Activated CD8-positive, alpha-beta T cell treated with anti-CD3 and anti-CD28 coated beads, Interleukin-2, amount 10 ng/mL, durations not matched to agents 7 days and 5 days (primary cell): ENCODE data around the gene RNF125. TPM values are rescaled to one million over a fixed set of nuclear protein-coding genes. Genes with fewer than 3 reads are reported as not detected.

Experiments used
- ATAC-seq: fragments of 150-1000 bp; cut with Tn5 transposase; one replicate; pipeline ENCODE4 v1.10.0; 2021; ENCODE audit warnings: moderate library complexity
- CTCF ChIA-PET: fragments of 350-600 bp; sonication (Branson Sonifier 250); formaldehyde crosslinking; loops from one replicate; lab custom pipeline; 2021; ENCODE audit warnings: antibody characterized with exemption; lab: Charles Lee
- POLR2A ChIA-PET: fragments of 350-600 bp; sonication (Branson Sonifier 250); formaldehyde crosslinking; loops from one replicate; lab custom pipeline; 2021; ENCODE audit warnings: antibody characterized with exemption; lab: Charles Lee
- DNase-seq: peaks from one replicate; pipeline ENCODE4 v3.0.0-alpha.2; 2020
- H3K27ac Mint-ChIP-seq: one replicate; pipeline ENCODE4 v1.8.0; 2021; ENCODE audit warnings: mild to moderate bottlenecking, mixed read lengths
- H3K27me3 Mint-ChIP-seq: one replicate; pipeline ENCODE4 v1.8.0; 2021; ENCODE audit warnings: low read depth, mixed read lengths
- H3K36me3 Mint-ChIP-seq: one replicate; pipeline ENCODE4 v1.8.0; 2021; ENCODE audit warnings: low read depth, mixed read lengths
- H3K4me1 Mint-ChIP-seq: one replicate; pipeline ENCODE4 v1.8.0; 2021; ENCODE audit warnings: low read depth, mixed read lengths
- H3K4me3 Mint-ChIP-seq: one replicate; pipeline ENCODE4 v1.8.0; 2021; ENCODE audit warnings: mild to moderate bottlenecking, mixed read lengths
- H3K9me3 Mint-ChIP-seq: one replicate; pipeline ENCODE4 v1.8.0; 2022; ENCODE audit warnings: mixed read lengths; ENCODE audit not compliant: insufficient read depth
- total RNA-seq, 2 experiments: library from RNA; stranded (reverse); gene quantifications; one replicate each; pipeline ENCODE4 v1.2.3, GENCODE V29; 2021

Gene RNF125
- total RNA-seq, 2 experiments from 2014 or later = 26.5 to 27.9 TPM

DNA sequence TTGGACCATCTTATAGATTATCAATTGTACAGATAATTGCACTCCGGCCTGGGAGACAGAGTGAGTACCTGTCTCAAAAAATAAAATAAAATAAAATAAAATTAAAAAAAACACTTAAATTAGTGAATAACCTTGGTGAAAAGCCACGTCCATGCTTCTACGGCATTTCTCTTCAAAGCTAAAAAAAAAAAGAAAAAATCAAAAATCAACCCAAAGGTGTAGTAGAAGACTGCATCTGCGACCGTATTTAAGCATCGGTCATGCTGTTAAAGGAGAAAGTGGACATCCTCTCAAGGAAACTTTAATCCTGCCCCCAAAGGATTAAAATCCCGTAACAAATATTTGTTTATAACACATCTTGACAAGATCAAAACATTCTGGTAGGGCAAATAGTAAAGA is 72.7 kb downstream of the RNF125 start:
- ATAC-seq = no peak
- Mint-ChIP-seq H3K9me3 (no peaks in the 10 kb centered on the region), H3K4me1 (peaks cover 50% of the 10 kb centered on the region), H3K4me3 (peak overlapping the region; percentile 96), H3K36me3 (peaks cover 37% of the 10 kb centered on the region), H3K27me3 (no peaks in the 10 kb centered on the region), H3K27ac (peak overlapping the region; percentile 97)
- ChIA-PET CTCF (interaction anchor here (1.4 to 2.7 kb wide), 2 partner anchors 19 to 72 kb away, joined by 7 to 14 read pairs; no protein-coding TSS in a partner anchor), POLR2A (interaction anchor here (0.6 to 2.9 kb wide), 13 partner anchors 9 to 148 kb away, joined by 3 to 67 read pairs (median 5); partner anchors contain the start of genes RNF125 and TRAPPC8)
- no peak for DNase-seq

DNA sequence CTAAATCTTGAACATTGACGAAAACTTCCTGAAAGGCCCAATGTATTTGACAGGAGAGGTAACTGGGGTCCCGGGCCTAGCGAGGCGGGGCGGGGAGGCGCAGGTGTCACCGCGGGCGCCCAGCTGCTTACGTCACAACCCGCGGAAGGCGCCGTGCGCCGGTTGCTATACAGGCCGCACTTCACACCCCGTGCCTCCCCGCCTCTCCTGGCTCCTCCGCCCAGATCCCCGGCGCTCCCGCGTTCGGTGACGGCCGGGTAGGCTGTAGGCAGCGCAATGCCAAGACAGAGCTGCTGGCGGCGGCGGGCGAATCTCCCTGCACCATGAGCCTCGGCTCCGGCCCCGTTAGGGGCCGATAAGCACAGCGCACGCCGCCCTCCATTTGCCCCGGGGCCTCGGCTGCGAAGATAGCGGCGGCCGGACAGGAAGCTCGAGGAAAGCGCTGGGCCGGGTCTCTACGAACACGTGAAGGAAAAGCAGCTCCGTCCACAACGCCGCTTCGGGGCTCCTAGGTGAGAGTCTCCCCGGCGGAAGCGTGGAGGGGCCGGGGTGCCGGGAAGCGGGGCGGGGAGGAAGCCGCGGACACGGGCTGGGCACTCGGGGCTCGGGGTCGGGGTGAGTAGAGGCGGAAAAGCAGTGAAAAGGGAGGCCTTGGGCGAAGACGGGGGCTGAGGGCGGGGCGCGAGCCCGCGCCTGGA is 73.2 kb downstream of the RNF125 start, which contains the start of gene RNF138:
TSS of gene RNF138 (plus strand) at position 151 of the 698 bp plus-strand sequence. CDS start 903 bp downstream, outside the sequence.
- peak within 1 kb of the TSS; percentile 96 for H3K4me3 Mint-ChIP-seq
- H3K36me3 Mint-ChIP-seq = peaks cover 42% of the 10 kb centered on the region
- peak; percentile 66 for ATAC-seq
- peaks cover 53% of the 10 kb centered on the region for H3K4me1 Mint-ChIP-seq
- H3K27me3 Mint-ChIP-seq = no peaks in the 10 kb centered on the region
- H3K27ac Mint-ChIP-seq = peak within 1 kb of the TSS; percentile 98
- ChIA-PET CTCF (interaction anchor here (0.7 to 2.7 kb wide), 4 partner anchors 12 to 72 kb away, joined by 3 to 14 read pairs (median 5); no protein-coding TSS in a partner anchor), POLR2A (interaction anchor here (0.6 to 2.9 kb wide), 14 partner anchors 9 to 149 kb away, joined by 3 to 67 read pairs (median 6); partner anchors contain the start of genes RNF125 and TRAPPC8)
- peak; percentile 90 for DNase-seq
- H3K9me3 Mint-ChIP-seq = no peaks in the 10 kb centered on the region

DNA sequence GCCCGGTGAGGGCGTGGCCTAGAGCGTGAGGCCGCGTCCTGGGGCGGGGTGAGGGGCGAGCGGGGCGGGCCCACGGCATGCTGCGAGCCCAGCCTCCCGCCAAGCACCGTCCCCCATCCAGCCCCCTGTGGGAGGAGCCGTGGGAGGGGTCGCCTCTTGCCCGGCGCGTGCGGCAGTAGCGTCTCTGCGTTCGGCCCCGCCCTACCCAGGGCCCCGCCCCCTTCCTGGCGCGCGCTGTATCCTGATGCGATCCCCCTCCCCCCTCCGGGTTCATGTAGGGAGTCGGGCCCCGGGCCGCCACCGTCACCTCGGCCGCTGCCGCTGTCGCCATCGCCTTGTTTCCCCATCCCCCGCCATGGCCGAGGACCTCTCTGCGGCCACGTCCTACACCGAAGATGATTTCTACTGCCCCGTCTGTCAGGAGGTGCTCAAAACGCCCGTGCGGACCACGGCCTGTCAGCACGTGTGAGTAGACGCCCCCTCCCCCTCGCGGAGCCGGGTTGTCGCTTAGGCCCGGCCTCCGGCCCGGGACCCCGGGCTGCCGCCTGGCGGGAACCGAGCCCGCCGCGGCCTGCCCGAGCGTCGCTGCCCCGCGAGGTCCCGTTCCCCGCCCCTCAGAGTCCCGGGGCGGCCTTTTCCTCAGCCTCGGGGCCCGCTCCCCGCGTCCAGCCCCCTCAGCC is 73.9 kb downstream of the RNF125 start:
- Mint-ChIP-seq H3K27ac (peak overlapping the region; percentile 98), H3K4me3 (peak overlapping the region; percentile 96), H3K9me3 (no peaks in the 10 kb centered on the region), H3K27me3 (no peaks in the 10 kb centered on the region), H3K4me1 (peaks cover 50% of the 10 kb centered on the region), H3K36me3 (peaks cover 43% of the 10 kb centered on the region)
- ChIA-PET POLR2A (interaction anchor here (0.6 to 2.9 kb wide), 15 partner anchors 8 to 150 kb away, joined by 3 to 67 read pairs (median 6); partner anchors contain the start of genes RNF125 and TRAPPC8), CTCF (interaction anchor here (0.7 to 2.7 kb wide), 5 partner anchors 12 to 149 kb away, joined by 3 to 14 read pairs (median 6); partner anchors contain the start of gene TRAPPC8)
- DNase-seq (peak; percentile 100), ATAC-seq (peak; percentile 91)

DNA sequence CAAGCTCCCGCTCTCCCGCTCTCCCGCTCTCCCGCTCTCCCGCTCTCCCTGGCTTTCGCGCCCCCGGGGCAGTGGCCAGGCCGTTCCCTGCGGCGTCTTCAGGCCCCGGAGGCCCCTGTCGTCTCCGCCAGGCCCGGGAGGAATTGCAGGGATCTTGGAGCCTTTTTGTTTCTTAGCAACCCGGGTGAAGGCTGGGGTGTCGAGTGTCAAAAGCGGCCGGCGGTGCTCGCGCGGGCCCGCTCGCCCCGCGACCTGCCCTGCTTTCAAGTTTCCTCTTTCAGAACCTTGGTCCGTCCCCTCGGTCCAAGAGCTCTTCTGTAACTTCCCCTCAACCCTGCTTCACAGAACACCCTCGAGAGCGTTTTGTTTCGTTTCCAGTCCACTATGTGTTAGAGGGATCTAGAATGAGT is 74.5 kb downstream of the RNF125 start:
- H3K27ac Mint-ChIP-seq = peak overlapping the region; percentile 91
- no peaks in the 10 kb centered on the region for H3K9me3 Mint-ChIP-seq
- ChIA-PET CTCF (interaction anchor here (1.4 kb wide), 1 partner anchor 150 kb away, joined by 6 read pairs; the partner anchor contains the start of gene TRAPPC8), POLR2A (interaction anchor here (0.6 to 2.9 kb wide), 4 partner anchors 8 to 150 kb away, joined by 3 to 67 read pairs (median 6); partner anchors contain the start of genes RNF125 and TRAPPC8)
- ATAC-seq (peak; percentile 11), DNase-seq (peak; percentile 57)
- peaks cover 50% of the 10 kb centered on the region for H3K4me1 Mint-ChIP-seq
- peak overlapping the region; percentile 96 for H3K4me3 Mint-ChIP-seq
- H3K36me3 Mint-ChIP-seq = peaks cover 43% of the 10 kb centered on the region
- no peaks in the 10 kb centered on the region for H3K27me3 Mint-ChIP-seq

DNA sequence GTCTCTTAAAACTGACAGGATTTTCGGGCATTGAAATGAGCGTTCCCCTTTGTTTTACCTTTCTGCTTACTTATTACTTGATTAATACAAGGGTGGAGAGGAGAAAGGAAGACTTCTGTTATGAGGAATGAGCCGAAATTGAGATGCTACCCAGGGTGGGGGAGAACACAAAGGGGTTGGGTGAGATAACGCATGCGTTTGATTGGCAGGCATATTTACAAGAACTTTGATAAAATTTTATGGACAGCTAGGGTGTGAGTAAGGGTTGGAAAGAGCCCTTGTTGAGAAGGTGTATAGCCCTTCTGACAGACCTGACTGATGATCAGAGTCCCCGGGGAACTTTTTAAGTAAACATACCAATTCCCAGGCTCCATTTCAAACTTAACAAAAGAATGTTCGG is 74.9 kb downstream of the RNF125 start:
- ChIA-PET CTCF (interaction anchor here (1.4 kb wide), 1 partner anchor 150 kb away, joined by 6 read pairs; the partner anchor contains the start of gene TRAPPC8), POLR2A (interaction anchor here (0.6 to 2.9 kb wide), 4 partner anchors 9 to 151 kb away, joined by 3 to 67 read pairs (median 6); partner anchors contain the start of genes RNF125 and TRAPPC8)
- H3K9me3 Mint-ChIP-seq = no peaks in the 10 kb centered on the region
- ATAC-seq (no peak), DNase-seq (peak; percentile 36)
- peak overlapping the region; percentile 91 for H3K27ac Mint-ChIP-seq
- no peaks in the 10 kb centered on the region for H3K27me3 Mint-ChIP-seq
- H3K36me3 Mint-ChIP-seq = peaks cover 43% of the 10 kb centered on the region
- H3K4me3 Mint-ChIP-seq = peak overlapping the region; percentile 96
- H3K4me1 Mint-ChIP-seq = peaks cover 50% of the 10 kb centered on the region

DNA sequence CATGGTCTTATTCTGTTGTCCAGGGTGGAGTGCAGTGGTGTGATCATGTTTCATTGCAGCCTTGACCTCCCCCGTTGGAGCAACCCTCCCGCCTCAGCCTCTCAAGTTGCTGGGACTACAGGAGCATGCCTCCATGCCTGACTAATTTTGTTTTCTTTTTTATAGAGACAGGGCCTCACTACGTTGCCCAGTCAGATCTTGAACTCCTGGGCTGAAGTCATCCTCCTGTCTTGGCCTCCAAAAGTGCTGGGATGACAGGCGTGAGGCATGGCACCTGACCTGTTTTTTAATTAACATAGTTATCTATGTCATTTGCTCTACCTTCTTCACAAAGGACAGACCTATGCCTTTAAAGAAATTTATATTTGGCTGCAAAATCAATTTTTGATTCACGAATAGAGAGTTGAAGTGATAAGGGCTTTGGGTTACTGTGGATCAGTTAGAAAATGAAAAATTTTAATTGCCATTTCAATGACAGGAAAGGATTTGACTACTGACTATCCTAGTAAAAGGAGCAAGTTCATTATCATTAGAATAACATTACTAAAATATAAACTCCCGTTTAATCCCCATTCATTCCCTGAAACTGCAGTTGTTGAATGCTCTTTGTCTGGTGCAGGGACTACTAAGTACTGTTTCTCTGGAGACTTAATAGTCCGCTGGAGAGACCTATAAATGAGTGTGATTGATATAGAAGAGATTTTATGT is 76.7 kb downstream of the RNF125 start:
- peaks cover 53% of the 10 kb centered on the region for H3K36me3 Mint-ChIP-seq
- ATAC-seq (no peak), DNase-seq (no peak)
- H3K27ac Mint-ChIP-seq = peak overlapping the region; percentile 51
- H3K9me3 Mint-ChIP-seq = no peaks in the 10 kb centered on the region
- POLR2A ChIA-PET = interaction anchor here (0.6 to 3.2 kb wide), 4 partner anchors 10 to 153 kb away, joined by 3 to 14 read pairs (median 6); partner anchors contain the start of genes RNF125 and TRAPPC8
- H3K4me3 Mint-ChIP-seq = peak overlapping the region; percentile 9
- no peaks in the 10 kb centered on the region for H3K27me3 Mint-ChIP-seq
- H3K4me1 Mint-ChIP-seq = peaks cover 58% of the 10 kb centered on the region
- CTCF ChIA-PET = no interaction called here

- no peak for ATAC-seq
- Mint-ChIP-seq H3K27me3 (no peaks in the 10 kb centered on the region), H3K4me1 (peaks cover 54% of the 10 kb centered on the region), H3K9me3 (no peaks in the 10 kb centered on the region), H3K27ac (peak overlapping the region; percentile 51), H3K36me3 (peaks cover 56% of the 10 kb centered on the region), H3K4me3 (peak overlapping the region; percentile 30)
- CTCF ChIA-PET = interaction anchor here (1.9 kb wide), 1 partner anchor 11 kb away, joined by 4 read pairs; no protein-coding TSS in a partner anchor
- DNase-seq = no peak
- POLR2A ChIA-PET = interaction anchor here (0.6 to 3.2 kb wide), 4 partner anchors 9 to 153 kb away, joined by 3 to 14 read pairs (median 6); partner anchors contain the start of genes RNF125 and TRAPPC8
Observed at GRCh38 chr18:32095900-32096229, 77.2 kb downstream of the RNF125 start.

DNA sequence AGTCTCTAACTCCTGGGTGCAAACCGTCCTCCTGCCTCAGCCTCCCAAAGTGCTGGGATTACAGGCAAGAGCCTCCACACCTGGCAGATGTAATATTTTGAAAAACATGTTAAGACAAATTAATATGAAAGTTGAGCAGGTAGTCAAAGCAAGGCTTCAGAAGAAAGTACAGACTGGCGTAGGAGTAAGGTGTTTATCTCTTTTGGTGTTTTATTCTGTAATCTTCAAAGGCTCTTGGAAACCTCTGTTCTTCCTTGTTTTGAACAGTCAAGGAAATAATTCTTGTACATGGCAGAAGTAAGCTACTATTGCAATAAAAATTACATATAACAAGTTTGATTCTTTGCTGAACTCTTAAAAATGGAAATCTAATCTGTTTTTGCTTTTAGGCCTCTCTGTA is 78.3 kb downstream of the RNF125 start:
- no peak for DNase-seq
- peak overlapping the region; percentile 30 for H3K4me3 Mint-ChIP-seq
- H3K27me3 Mint-ChIP-seq = no peaks in the 10 kb centered on the region
- peak overlapping the region; percentile 75 for H3K27ac Mint-ChIP-seq
- no peak for ATAC-seq
- CTCF ChIA-PET = interaction anchor here (1.9 kb wide), 1 partner anchor 12 kb away, joined by 4 read pairs; no protein-coding TSS in a partner anchor
- peaks cover 51% of the 10 kb centered on the region for H3K4me1 Mint-ChIP-seq
- H3K36me3 Mint-ChIP-seq = peaks cover 61% of the 10 kb centered on the region
- H3K9me3 Mint-ChIP-seq = no peaks in the 10 kb centered on the region
- POLR2A ChIA-PET = interaction anchor here (2.0 to 3.2 kb wide), 2 partner anchors 8 to 78 kb away, joined by 8 to 14 read pairs; partner anchors contain the start of gene RNF125

GRCh38 chr18:32104516-32104915 is 85.9 kb downstream of the RNF125 start:
- no peak overlapping the region for H3K27ac Mint-ChIP-seq
- ATAC-seq = no peak
- POLR2A ChIA-PET = interaction anchor here (1.5 to 2.2 kb wide), 2 partner anchors 8 to 82 kb away, joined by 3 to 8 read pairs; no protein-coding TSS in a partner anchor
- no peaks in the 10 kb centered on the region for H3K9me3 Mint-ChIP-seq
- peaks cover 19% of the 10 kb centered on the region for H3K4me1 Mint-ChIP-seq
- H3K36me3 Mint-ChIP-seq = peaks cover 47% of the 10 kb centered on the region
- CTCF ChIA-PET = interaction anchor here (0.7 kb wide), 1 partner anchor 21 kb away, joined by 3 read pairs; no protein-coding TSS in a partner anchor
- no peaks in the 10 kb centered on the region for H3K27me3 Mint-ChIP-seq
- no peak overlapping the region for H3K4me3 Mint-ChIP-seq
- no peak for DNase-seq

- CTCF ChIA-PET = interaction anchor here (1.4 kb wide), 1 partner anchor 38 kb away, joined by 4 read pairs; no protein-coding TSS in a partner anchor
- Mint-ChIP-seq H3K9me3 (no peaks in the 10 kb centered on the region), H3K4me3 (no peak overlapping the region), H3K27ac (no peak overlapping the region), H3K36me3 (peaks cover 45% of the 10 kb centered on the region), H3K27me3 (no peaks in the 10 kb centered on the region), H3K4me1 (peaks cover 18% of the 10 kb centered on the region)
- ATAC-seq = no peak
- no peak for DNase-seq
- POLR2A ChIA-PET = no interaction called here
Observed at GRCh38 chr18:32110005-32110404, 91.4 kb downstream of the RNF125 start.
